Uterus (tissue), 4 donors: ENCODE data around the gene IL22RA1. TPM values are rescaled to one million over a fixed set of nuclear protein-coding genes. Genes with fewer than 3 reads are reported as not detected.

Experiments
- DNase-seq, 2 donors: peaks; one replicate each; pipeline ENCODE4 v3.0.0-alpha.2; 2019 to 2020
- H3K27ac ChIP-seq, 2 donors: fragments of 200-600 bp; sonication (generic); 1 replicate in 1 of 2; 2 replicates in 1 of 2; pipeline ENCODE4 v1.5.1; 2016 to 2018
- H3K27me3 ChIP-seq, 2 donors: fragments of 200-600 bp; sonication (generic); one replicate each; pipeline ENCODE4 v1.5.1; 2018 to 2019; ENCODE audit warnings: control low read depth in 1 of 2
- H3K36me3 ChIP-seq, 2 donors: fragments of 200-600 bp; sonication (generic); one replicate each; pipeline ENCODE4 v1.5.1; 2019; ENCODE audit warnings: control low read depth in 1 of 2
- H3K4me1 ChIP-seq, 2 donors: fragments of 200-600 bp; sonication (generic); one replicate each; pipeline ENCODE4 v1.5.1; 2018 to 2019; ENCODE audit warnings: control low read depth in 1 of 2
- H3K4me3 ChIP-seq, 2 donors: fragments of 200-600 bp; sonication (generic); 1 replicate in 1 of 2; 2 replicates in 1 of 2; pipeline ENCODE4 v1.5.1; 2018 to 2019; ENCODE audit warnings: mild to moderate bottlenecking in 1 of 2
- H3K9me3 ChIP-seq, 2 donors: fragments of 200-600 bp; sonication (generic); one replicate each; pipeline ENCODE4 v1.5.1; 2019; ENCODE audit warnings: control low read depth in 1 of 2
- CTCF ChIP-seq, 4 experiments: fragments of 200-600 bp in 2 of 4; fragments of 450-650 bp in 2 of 4; sonication (generic) in 2 of 4; IDR thresholded peaks; one replicate each; pipeline ENCODE4 v1.5.1; 2016 to 2019; ENCODE audit warnings: antibody characterized with exemption in 4 of 4, mild to moderate bottlenecking in 2 of 4, moderate library complexity in 1 of 4
- POLR2A ChIP-seq, 2 donors: fragments of 450-650 bp; IDR thresholded peaks; one replicate each; pipeline ENCODE4 v1.6.1; 2016; ENCODE audit warnings: antibody characterized with exemption in 2 of 2, mild to moderate bottlenecking in 1 of 2, moderate library complexity in 1 of 2
- intact Hi-C: fragments of 100-400 bp; cut with DNase I; formaldehyde crosslinking; loops from one replicate; pipeline ENCODE4 v1.15.1; 2023; ENCODE audit warnings: low total_unique reads
- total RNA-seq, 4 donors: library from RNA; depleted of rRNA in 3 of 4; stranded (reverse); fragments of >200 nt in 3 of 4; gene quantifications; one replicate each; pipeline versions ENCODE4 v1.1.0 to v1.2.4, GENCODE V29; 2014 to 2023
- donor health status: DM: yes; HTN: yes; CAD: no.

The IL22RA1 gene
- total RNA-seq, 4 donors from 2014 or later: 0.21 to 0.37 TPM; not detected in 2

- TF ChIP-seq POLR2A (IDR thresholded peaks at IDR 0.05) (no peak), CTCF (IDR thresholded peaks at IDR 0.05) (no peak)
- H3K9me3 ChIP-seq: no peaks in the 10 kb centered on the region
- no peaks in the 10 kb centered on the region for H3K36me3 ChIP-seq
- no peak for DNase-seq
- H3K27ac ChIP-seq: no peak overlapping the region
- no peaks in the 10 kb centered on the region for H3K4me1 ChIP-seq
- intact Hi-C loops: no loop called here
- H3K4me3 ChIP-seq: no peak overlapping the region
- H3K27me3 ChIP-seq: no peaks in the 10 kb centered on the region
Observed at GRCh38 chr1:24105368-24106160, 37.4 kb downstream of the IL22RA1 start.

DNA sequence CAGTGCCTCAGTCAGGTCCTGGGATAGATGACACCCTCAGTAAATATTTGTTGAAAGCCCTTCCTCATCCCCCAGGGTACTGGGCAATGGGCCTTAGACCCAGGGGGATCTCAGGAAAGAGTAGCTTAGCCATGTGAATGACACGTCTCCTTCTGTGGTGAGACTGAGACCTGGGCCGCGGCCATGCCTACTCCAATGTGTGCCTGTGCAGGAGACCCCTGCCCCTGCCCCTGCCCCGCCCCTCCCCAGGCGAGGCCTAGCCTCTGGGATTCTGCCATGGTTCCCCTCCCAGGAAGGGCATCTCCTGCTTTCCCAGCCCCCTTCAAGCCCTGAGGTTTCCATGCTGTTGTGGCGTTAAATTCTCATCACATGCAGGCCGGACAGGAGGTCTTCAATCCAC is 38.1 kb downstream of the IL22RA1 start:
- H3K27ac ChIP-seq: no peak overlapping the region
- no peak overlapping the region for H3K4me3 ChIP-seq
- TF ChIP-seq POLR2A (IDR thresholded peaks at IDR 0.05) (no peak), CTCF (IDR thresholded peaks at IDR 0.05) (no peak)
- no peaks in the 10 kb centered on the region for H3K36me3 ChIP-seq
- intact Hi-C loops: no loop called here
- H3K4me1 ChIP-seq: no peaks in the 10 kb centered on the region
- no peak for DNase-seq
- no peaks in the 10 kb centered on the region for H3K9me3 ChIP-seq
- H3K27me3 ChIP-seq: no peaks in the 10 kb centered on the region

- H3K9me3 ChIP-seq: no peaks in the 10 kb centered on the region
- no peak overlapping the region for H3K4me3 ChIP-seq
- TF ChIP-seq POLR2A (IDR thresholded peaks at IDR 0.05) (no peak), CTCF (IDR thresholded peaks at IDR 0.05) (no peak)
- H3K36me3 ChIP-seq: no peaks in the 10 kb centered on the region
- no peaks in the 10 kb centered on the region for H3K27me3 ChIP-seq
- H3K27ac ChIP-seq: no peak overlapping the region
- intact Hi-C loops: no loop called here
- no peaks in the 10 kb centered on the region for H3K4me1 ChIP-seq
- no peak for DNase-seq
Observed at GRCh38 chr1:24103879-24104278, 39.1 kb downstream of the IL22RA1 start.

- no peak overlapping the region for H3K4me3 ChIP-seq
- H3K27ac ChIP-seq: no peak overlapping the region
- TF ChIP-seq POLR2A (IDR thresholded peaks at IDR 0.05) (no peak), CTCF (IDR thresholded peaks at IDR 0.05) (no peak)
- DNase-seq: no peak
- no peaks in the 10 kb centered on the region for H3K27me3 ChIP-seq
- no peaks in the 10 kb centered on the region for H3K4me1 ChIP-seq
- H3K36me3 ChIP-seq: no peaks in the 10 kb centered on the region
- H3K9me3 ChIP-seq: no peaks in the 10 kb centered on the region
- intact Hi-C loops: no loop called here
Observed at GRCh38 chr1:24103408-24103807, 39.5 kb downstream of the IL22RA1 start.

DNA sequence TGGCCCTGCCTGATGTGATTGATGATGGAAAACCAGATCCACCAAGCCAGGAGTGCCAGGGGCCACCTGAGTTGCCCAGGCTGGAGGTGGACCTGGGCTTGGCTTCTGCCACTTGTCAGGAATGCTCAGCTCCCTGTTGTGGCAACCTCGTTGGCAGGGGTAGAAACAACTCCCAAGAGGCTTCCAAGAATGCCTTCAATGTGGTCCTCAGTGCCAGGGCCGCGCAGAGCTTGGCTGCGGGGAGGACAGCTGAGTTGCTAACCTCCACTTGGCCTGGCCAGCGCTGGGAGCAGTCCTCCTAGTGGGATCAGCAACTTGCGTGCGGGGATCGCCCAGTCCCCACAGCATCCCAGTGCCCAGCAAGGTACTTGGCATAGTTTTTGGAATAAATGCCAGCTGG is 40.0 kb downstream of the IL22RA1 start:
- Histone ChIP-seq H3K4me1 (no peaks in the 10 kb centered on the region), H3K9me3 (no peaks in the 10 kb centered on the region), H3K27ac (no peak overlapping the region), H3K4me3 (no peak overlapping the region), H3K36me3 (no peaks in the 10 kb centered on the region), H3K27me3 (no peaks in the 10 kb centered on the region)
- no peak for TF ChIP-seq CTCF (IDR thresholded peaks at IDR 0.05)
- no peak for TF ChIP-seq POLR2A (IDR thresholded peaks at IDR 0.05)
- no peak for DNase-seq
- intact Hi-C loops: no loop called here
